Endodermal cell (in vitro differentiated cells): ENCODE results near the gene TFF2. TPM values are rescaled to one million over a fixed set of nuclear protein-coding genes. Genes with fewer than 3 reads are reported as not detected.

ENCODE experiments used
- DNase-seq: peaks from one replicate; pipeline ENCODE4 v3.0.0-alpha.2; 2017
- H3K27ac ChIP-seq: 2 replicates; pipeline ENCODE4 v1.5.1; 2013; ENCODE audit warnings: mild to moderate bottlenecking, low read depth, low read length, moderate library complexity
- H3K27me3 ChIP-seq: 2 replicates; pipeline ENCODE4 v1.6.1; 2013; ENCODE audit warnings: mild to moderate bottlenecking, low read length, moderate library complexity; ENCODE audit not compliant: insufficient read depth, control insufficient read depth, poor library complexity, severe bottlenecking
- H3K36me3 ChIP-seq: 2 replicates; pipeline ENCODE4 v1.7.0; 2013; ENCODE audit warnings: mild to moderate bottlenecking, low read length, moderate library complexity; ENCODE audit not compliant: control insufficient read depth, insufficient read depth
- H3K4me1 ChIP-seq: one replicate; pipeline ENCODE4 v1.7.0; 2013; ENCODE audit warnings: low read length; ENCODE audit not compliant: control insufficient read depth, insufficient read depth
- H3K4me3 ChIP-seq: 2 replicates; pipeline ENCODE4 v1.5.1; 2013; ENCODE audit warnings: mild to moderate bottlenecking, low read length, moderate library complexity
- H3K9ac ChIP-seq: 2 replicates; pipeline ENCODE4 v1.6.1; 2013; ENCODE audit warnings: mild to moderate bottlenecking, low read length, moderate library complexity; ENCODE audit not compliant: poor library complexity, severe bottlenecking; ENCODE audit errors: extremely low read depth
- H3K9me3 ChIP-seq: 2 replicates; pipeline ENCODE4 v1.6.1; 2013; ENCODE audit warnings: mild to moderate bottlenecking, low read length, moderate library complexity; ENCODE audit not compliant: control insufficient read depth
- H3K27ac Mint-ChIP-seq: 2 replicates; pipeline ENCODE4 v1.8.0; 2020; ENCODE audit warnings: mixed read lengths
- H3K27me3 Mint-ChIP-seq: 2 replicates; pipeline ENCODE4 v1.8.0; 2021; ENCODE audit warnings: mild to moderate bottlenecking, mixed read lengths; ENCODE audit not compliant: insufficient read depth
- H3K36me3 Mint-ChIP-seq: 2 replicates; pipeline ENCODE4 v1.8.0; 2020; ENCODE audit warnings: low read depth, mixed read lengths
- H3K4me1 Mint-ChIP-seq: 2 replicates; pipeline ENCODE4 v1.8.0; 2020; ENCODE audit warnings: mixed read lengths
- H3K4me3 Mint-ChIP-seq: 2 replicates; pipeline ENCODE4 v1.8.0; 2020; ENCODE audit warnings: mild to moderate bottlenecking, moderate library complexity, mixed read lengths
- H3K9me3 Mint-ChIP-seq: 2 replicates; pipeline ENCODE4 v1.8.0; 2020; ENCODE audit warnings: mild to moderate bottlenecking, mixed read lengths
- CTCF ChIP-seq: fragments of 200-600 bp; sonication (generic); conservative IDR thresholded peaks from 2 replicates; pipeline ENCODE4 v1.5.0; 2021; ENCODE audit warnings: antibody characterized with exemption, mild to moderate bottlenecking
- WGBS, 2 experiments: methylation state at CpG; one replicate each; pipeline versions ENCODE4 v1.1.5 to v1.1.7; 2013; ENCODE audit warnings: missing lambda C conversion rate in 2 of 2, mixed read lengths in 1 of 2; ENCODE audit not compliant: insufficient coverage in 1 of 2, insufficient read length in 1 of 2; 5-methylcytosine and 5-hydroxymethylcytosine counted together
- total RNA-seq, 2 donors: library from RNA; stranded (reverse); fragmentation: NEBNext Ultra II Directional in 1 of 2; extraction: Animal tissue kit (Norgen Biotek cat#: 25700) in 1 of 2; gene quantifications; 2 replicates in 1 of 2; 3 replicates in 1 of 2; pipeline ENCODE4 v1.2.1, GENCODE V29; 2021

The TFF2 gene
- total RNA-seq, 2 donors from 2014 or later, result not detected

GRCh38 chr21:42397746-42398394 is 47.1 kb upstream of the TFF2 start:
- 93 to 97% methylated on average over 11 to 14 of the region's 14 CpGs for WGBS, 2 experiments
- TF ChIP-seq CTCF, result no peak
- Histone ChIP-seq H3K9me3 (peaks cover 7% of the 10 kb centered on the region), H3K27me3 (no peaks in the 10 kb centered on the region), H3K4me3 (no peak overlapping the region), H3K27ac (no peak overlapping the region), H3K9ac (no peak overlapping the region), H3K4me1 (no peaks in the 10 kb centered on the region), H3K36me3 (no peaks in the 10 kb centered on the region)
- DNase-seq, result no peak
- Mint-ChIP-seq H3K4me1 (peaks cover 10% of the 10 kb centered on the region), H3K27ac (no peak overlapping the region), H3K36me3 (no peaks in the 10 kb centered on the region), H3K9me3 (no peaks in the 10 kb centered on the region), H3K27me3 (no peaks in the 10 kb centered on the region), H3K4me3 (no peak overlapping the region)

- Mint-ChIP-seq H3K9me3 (no peaks in the 10 kb centered on the region), H3K27ac (no peak overlapping the region)
Observed at GRCh38 chr21:42396799-42397745, 46.3 kb upstream of the TFF2 start.

More at GRCh38 chr21:42396799-42397745, 46.3 kb upstream of the TFF2 start:
- Histone ChIP-seq H3K27me3 (no peaks in the 10 kb centered on the region), H3K4me3 (no peak overlapping the region), H3K9me3 (peaks cover 6% of the 10 kb centered on the region), H3K27ac (no peak overlapping the region), H3K4me1 (no peaks in the 10 kb centered on the region), H3K9ac (no peak overlapping the region), H3K36me3 (no peaks in the 10 kb centered on the region)
- 90 to 94% methylated on average over 15 to 19 of the region's 19 CpGs for WGBS, 2 experiments
- DNase-seq, result no peak
- H3K36me3 Mint-ChIP-seq, result no peaks in the 10 kb centered on the region
- no peak overlapping the region for H3K4me3 Mint-ChIP-seq
- peaks cover 10% of the 10 kb centered on the region for H3K4me1 Mint-ChIP-seq
- no peaks in the 10 kb centered on the region for H3K27me3 Mint-ChIP-seq
- TF ChIP-seq CTCF, result no peak
